ENCODE results near the gene CPN2. TPM values are rescaled to one million over a fixed set of nuclear protein-coding genes. Genes with fewer than 3 reads are reported as not detected.

CPN2 gene
- not detected for polyA plus RNA-seq

- no peaks in the 10 kb centered on the region for H3K36me3 Mint-ChIP-seq
- no peaks in the 10 kb centered on the region for H3K4me1 Mint-ChIP-seq
- peak within 1 kb of the TSS in 1 of 3 donors; percentile 41 for H3K27ac Mint-ChIP-seq
- H3K4me3 Mint-ChIP-seq: no peak within 1 kb of the TSS
- no peaks in the 10 kb centered on the region for H3K9me3 Mint-ChIP-seq
- no peaks in the 10 kb centered on the region for H3K27me3 Mint-ChIP-seq
Measured at GRCh38 chr3:194351080-194351672, at the start of gene CPN2. TSS of gene CPN2 (minus strand) at chr3:194351328. CDS start at chr3:194342702, 8,626 bp downstream.

- Mint-ChIP-seq H3K27ac (no peak overlapping the region), H3K4me1 (peaks cover 10 to 31% (median 20%) of the 10 kb centered on the region in 3 donors), H3K4me3 (peak overlapping the region in 2 of 4 donors; percentile 12 to 34)
Measured at GRCh38 chr3:194399874-194400411, 48.8 kb upstream of the CPN2 start.

DNA sequence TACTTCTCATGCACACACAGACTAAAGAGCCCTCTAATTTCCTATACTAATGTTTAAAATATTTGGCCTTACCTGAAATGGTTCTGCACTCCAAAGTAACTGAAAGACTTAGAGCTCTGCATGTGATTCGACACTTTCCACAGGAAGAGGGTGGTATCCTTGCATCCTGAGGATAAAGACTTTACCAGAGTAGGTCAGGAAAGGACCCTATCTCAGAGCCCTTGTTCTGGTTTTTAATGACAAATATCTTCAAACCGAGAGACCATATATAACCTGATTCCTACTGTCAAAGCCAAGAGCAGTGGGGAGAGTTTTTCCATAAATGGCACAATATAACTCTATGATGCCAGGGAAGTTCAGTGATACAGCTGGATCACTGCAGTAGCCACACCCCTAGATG is 48.0 kb upstream of the CPN2 start, which contains the start of gene GP5:
GP5 (minus strand) TSS at position 101 of the 400 bp plus-strand sequence. CDS start 984 bp downstream, outside the sequence.
- H3K4me1 Mint-ChIP-seq: peaks cover 10 to 29% (median 20%) of the 10 kb centered on the region in 3 donors
- peaks cover 30% of the 10 kb centered on the region for H3K27me3 Mint-ChIP-seq
- no peaks in the 10 kb centered on the region for H3K9me3 Mint-ChIP-seq
- H3K27ac Mint-ChIP-seq: no peak within 1 kb of the TSS
- H3K4me3 Mint-ChIP-seq: peak within 1 kb of the TSS; percentile 83 to 91 (median 85)
- H3K36me3 Mint-ChIP-seq: no peaks in the 10 kb centered on the region

More at GRCh38 chr3:194399874-194400411, 48.8 kb upstream of the CPN2 start:
- H3K36me3 Mint-ChIP-seq: no peaks in the 10 kb centered on the region
- H3K9me3 Mint-ChIP-seq: no peaks in the 10 kb centered on the region
- peaks cover 30% of the 10 kb centered on the region for H3K27me3 Mint-ChIP-seq

DNA sequence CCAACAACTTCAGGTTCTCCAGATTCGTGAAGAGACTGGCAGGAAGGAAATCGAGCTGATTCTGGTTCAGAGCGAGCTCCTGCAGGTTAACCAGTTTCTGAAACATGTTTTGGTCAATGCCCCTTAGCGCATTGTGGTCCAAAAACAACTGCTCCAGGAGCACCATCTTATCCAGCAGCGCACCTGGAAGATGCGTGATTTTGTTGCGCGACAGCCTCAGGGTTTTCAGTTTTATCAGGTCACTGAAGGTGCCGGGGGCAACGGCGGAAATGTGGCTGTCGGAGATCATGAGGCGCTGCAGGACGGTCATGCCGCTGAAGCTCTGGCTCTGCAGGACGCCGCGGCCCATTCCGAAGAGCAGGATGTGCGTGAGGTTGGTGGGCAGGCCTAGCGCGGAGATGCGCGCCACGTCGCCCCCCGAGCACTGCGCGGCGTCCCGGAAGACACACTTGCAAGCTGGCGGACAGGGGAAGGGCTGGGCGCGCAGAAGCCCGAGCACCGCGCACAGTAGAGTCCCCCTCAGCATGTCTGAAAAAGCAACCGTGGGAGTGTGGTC is 46.7 kb upstream of the CPN2 start:
- Mint-ChIP-seq H3K27me3 (peaks cover 30% of the 10 kb centered on the region), H3K4me1 (peaks cover 10 to 29% (median 20%) of the 10 kb centered on the region in 3 donors), H3K4me3 (peak overlapping the region; percentile 83 to 91 (median 85)), H3K36me3 (no peaks in the 10 kb centered on the region), H3K27ac (peak overlapping the region in 1 of 3 donors; percentile 53), H3K9me3 (no peaks in the 10 kb centered on the region)

GRCh38 chr3:194396859-194397756 is 46.0 kb upstream of the CPN2 start:
- peaks cover 10 to 29% (median 20%) of the 10 kb centered on the region in 3 donors for H3K4me1 Mint-ChIP-seq
- peak overlapping the region in 1 of 3 donors; percentile 53 for H3K27ac Mint-ChIP-seq
- peak overlapping the region; percentile 83 to 91 (median 85) for H3K4me3 Mint-ChIP-seq
- H3K9me3 Mint-ChIP-seq: no peaks in the 10 kb centered on the region
- H3K36me3 Mint-ChIP-seq: no peaks in the 10 kb centered on the region
- peaks cover 30% of the 10 kb centered on the region for H3K27me3 Mint-ChIP-seq

DNA sequence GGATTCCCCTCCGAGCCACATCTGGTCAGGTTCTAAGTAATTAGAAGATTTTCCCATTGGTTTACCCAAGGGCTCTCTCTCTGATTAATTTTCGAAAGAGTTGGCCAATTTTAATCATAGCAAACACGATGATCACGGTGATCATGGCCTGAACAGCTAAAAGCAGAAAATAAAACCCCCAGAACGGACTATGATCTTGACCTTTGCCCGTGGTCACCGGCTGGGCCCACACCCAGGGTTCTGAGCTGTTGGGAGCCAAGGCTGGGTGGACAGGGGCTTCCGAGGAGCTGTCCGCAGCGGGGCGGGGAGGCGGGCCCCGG is 45.4 kb upstream of the CPN2 start:
- Mint-ChIP-seq H3K9me3 (no peaks in the 10 kb centered on the region), H3K4me3 (peak overlapping the region; percentile 60 to 90 (median 87)), H3K27me3 (peaks cover 30% of the 10 kb centered on the region), H3K27ac (no peak overlapping the region), H3K36me3 (no peaks in the 10 kb centered on the region), H3K4me1 (peaks cover 10 to 29% (median 20%) of the 10 kb centered on the region in 3 donors)

GRCh38 chr3:194395778-194396538 is 44.8 kb upstream of the CPN2 start:
- Mint-ChIP-seq H3K4me1 (peaks cover 10 to 29% (median 20%) of the 10 kb centered on the region in 3 donors), H3K4me3 (peak overlapping the region; percentile 60 to 90 (median 84)), H3K36me3 (no peaks in the 10 kb centered on the region), H3K27me3 (peaks cover 30% of the 10 kb centered on the region), H3K27ac (no peak overlapping the region), H3K9me3 (peaks cover under 1 to 3% (median 1%) of the 10 kb centered on the region in 3 donors)

- H3K27ac Mint-ChIP-seq: no peak overlapping the region
- H3K4me3 Mint-ChIP-seq: peak overlapping the region in 3 of 4 donors; percentile 8 to 80 (median 25)
- peaks cover 4 to 9% (median 5%) of the 10 kb centered on the region in 3 donors for H3K9me3 Mint-ChIP-seq
- H3K4me1 Mint-ChIP-seq: peaks cover 10 to 29% (median 19%) of the 10 kb centered on the region in 3 donors
- peaks cover 30% of the 10 kb centered on the region for H3K27me3 Mint-ChIP-seq
- peaks cover 2% of the 10 kb centered on the region for H3K36me3 Mint-ChIP-seq
Measured at GRCh38 chr3:194395212-194395611, 44.1 kb upstream of the CPN2 start.

- peaks cover 8% of the 10 kb centered on the region for H3K27me3 Mint-ChIP-seq
- peaks cover 4 to 9% (median 5%) of the 10 kb centered on the region in 3 donors for H3K9me3 Mint-ChIP-seq
- peaks cover 0 to 12% (median 9%) of the 10 kb centered on the region in 3 donors for H3K4me1 Mint-ChIP-seq
- H3K27ac Mint-ChIP-seq: no peak overlapping the region
- H3K4me3 Mint-ChIP-seq: no peak overlapping the region
- peaks cover 2% of the 10 kb centered on the region for H3K36me3 Mint-ChIP-seq
Measured at GRCh38 chr3:194392576-194392975, 41.4 kb upstream of the CPN2 start.

DNA sequence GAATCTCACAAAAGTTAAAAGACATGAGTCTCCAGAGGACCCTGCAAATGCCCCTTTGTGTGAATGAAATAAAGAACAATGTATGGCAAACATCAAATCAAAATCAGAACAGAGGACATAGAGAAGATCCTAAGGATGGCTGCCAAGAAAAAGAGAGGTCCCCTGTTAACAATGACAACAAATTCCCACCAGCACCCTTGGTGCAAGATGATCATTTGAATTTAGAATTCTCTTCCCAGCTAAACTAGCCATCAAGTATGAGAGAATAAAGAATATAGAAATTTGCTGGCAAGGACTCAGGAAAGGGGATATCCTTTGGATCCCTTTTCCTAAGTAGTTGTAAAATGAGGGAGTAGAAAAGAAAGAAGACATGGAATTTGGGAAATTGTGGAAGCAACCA is 39.7 kb upstream of the CPN2 start:
- H3K36me3 Mint-ChIP-seq: peaks cover 4% of the 10 kb centered on the region
- H3K4me3 Mint-ChIP-seq: no peak overlapping the region
- H3K9me3 Mint-ChIP-seq: peaks cover 4 to 9% (median 5%) of the 10 kb centered on the region in 3 donors
- H3K27me3 Mint-ChIP-seq: peaks cover 1% of the 10 kb centered on the region
- H3K4me1 Mint-ChIP-seq: peaks cover 0 to 3% (median 0%) of the 10 kb centered on the region in 3 donors
- H3K27ac Mint-ChIP-seq: no peak overlapping the region

DNA sequence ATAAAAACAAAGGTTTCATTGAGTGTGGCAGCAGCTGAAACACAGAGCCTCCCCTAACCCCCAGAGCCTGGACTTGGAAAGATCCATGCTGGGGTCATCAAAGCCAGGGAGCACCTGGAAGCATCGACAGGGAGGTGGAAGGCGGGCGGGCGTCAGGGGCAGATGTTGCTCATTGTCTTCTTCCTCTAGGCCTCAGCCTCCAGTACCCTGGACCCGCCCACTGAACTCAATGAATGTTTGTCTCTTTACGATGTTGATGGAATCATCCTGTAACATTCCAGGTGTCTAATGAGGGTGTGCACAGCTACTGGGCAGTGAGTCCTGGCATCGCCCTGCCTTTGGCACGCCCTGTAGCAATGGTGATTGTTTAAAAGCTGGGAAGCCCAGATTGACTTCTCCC is 38.1 kb upstream of the CPN2 start:
- Mint-ChIP-seq H3K4me3 (no peak overlapping the region), H3K27ac (no peak overlapping the region), H3K27me3 (peaks cover 3% of the 10 kb centered on the region), H3K4me1 (no peaks in the 10 kb centered on the region), H3K36me3 (peaks cover 4% of the 10 kb centered on the region), H3K9me3 (peaks cover 4 to 9% (median 5%) of the 10 kb centered on the region in 3 donors)

DNA sequence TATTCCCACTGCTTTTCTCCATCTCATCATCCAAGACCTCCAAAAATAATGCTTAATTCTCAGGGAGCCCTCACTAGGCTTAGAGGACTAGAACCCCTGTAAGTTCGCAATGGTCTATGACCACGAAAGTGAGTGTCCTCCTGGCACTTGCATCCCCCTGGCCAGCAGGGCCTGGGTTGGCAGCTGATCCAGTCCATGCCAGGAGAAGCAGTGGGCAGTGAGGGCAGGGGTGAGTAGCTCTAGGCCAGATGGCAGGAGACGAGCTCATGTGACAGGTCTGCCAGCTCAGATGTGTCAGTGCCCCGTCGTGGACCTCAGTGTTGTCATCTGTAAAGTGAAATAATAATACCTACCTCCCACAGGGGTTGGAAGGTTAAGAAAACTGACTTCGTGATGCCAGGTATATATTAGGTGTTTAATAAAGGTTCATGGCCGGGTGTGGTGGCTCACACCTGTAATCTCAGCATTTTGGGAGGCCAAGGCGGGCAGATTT is 36.8 kb upstream of the CPN2 start:
- H3K27me3 Mint-ChIP-seq: peaks cover 3% of the 10 kb centered on the region
- H3K4me1 Mint-ChIP-seq: no peaks in the 10 kb centered on the region
- H3K9me3 Mint-ChIP-seq: peaks cover 5 to 9% (median 6%) of the 10 kb centered on the region in 3 donors
- H3K36me3 Mint-ChIP-seq: peaks cover 4% of the 10 kb centered on the region
- no peak overlapping the region for H3K4me3 Mint-ChIP-seq
- H3K27ac Mint-ChIP-seq: no peak overlapping the region

DNA sequence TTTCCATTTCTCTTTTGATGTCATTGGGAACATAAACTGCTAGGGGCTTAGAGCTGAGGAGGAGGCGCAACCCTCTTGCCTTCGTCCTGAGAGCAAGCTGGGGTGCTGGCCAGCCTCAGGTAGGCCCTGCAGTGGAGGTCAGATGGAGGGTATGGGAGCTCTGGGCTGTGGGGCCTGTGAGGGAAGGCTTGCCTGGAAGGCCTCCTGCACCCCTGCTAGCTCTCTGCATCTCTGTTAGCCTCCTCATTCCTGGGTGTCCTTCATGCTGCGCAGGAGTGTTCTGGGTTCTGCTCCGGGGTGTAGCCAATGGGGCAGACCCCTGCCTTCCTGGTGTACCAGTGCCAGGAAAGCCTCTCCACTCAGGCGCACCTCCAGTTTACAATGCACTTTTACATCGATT is 36.1 kb upstream of the CPN2 start:
- Mint-ChIP-seq H3K27me3 (peaks cover 3% of the 10 kb centered on the region), H3K4me3 (peak overlapping the region in 1 of 4 donors; percentile 44), H3K4me1 (no peaks in the 10 kb centered on the region), H3K9me3 (peaks cover 5 to 9% (median 6%) of the 10 kb centered on the region in 3 donors), H3K27ac (no peak overlapping the region), H3K36me3 (peaks cover 4% of the 10 kb centered on the region)

GRCh38 chr3:194386648-194387047 is 35.5 kb upstream of the CPN2 start:
- Mint-ChIP-seq H3K27ac (no peak overlapping the region), H3K27me3 (peaks cover 3% of the 10 kb centered on the region), H3K36me3 (peaks cover 4% of the 10 kb centered on the region), H3K4me1 (no peaks in the 10 kb centered on the region), H3K4me3 (no peak overlapping the region), H3K9me3 (peaks cover 5 to 9% (median 6%) of the 10 kb centered on the region in 3 donors)

Data from IgD-negative memory B cell (primary cell).